ENCODE measurements around the gene SMAD4.

- no peak for TF ChIP-seq JUNB (IDR thresholded peaks at IDR 0.05; ENCODE audit: unreplicated experiment)
- no peak for TF ChIP-seq EZH2 (IDR thresholded peaks at IDR 0.05; ENCODE audit: low read depth, unreplicated experiment)
- no peak for TF ChIP-seq CTCF (conservative IDR thresholded peaks at IDR 0.05; ENCODE audit: low read depth in 2 of 2)
- TF ChIP-seq REST (IDR thresholded peaks at IDR 0.05; ENCODE audit: unreplicated experiment) = no peak
- TF ChIP-seq ZNF114 (CRISPR knock-in tag; IDR thresholded peaks at IDR 0.05) = no peak
- TF ChIP-seq EZH2phosphoT487 (IDR thresholded peaks at IDR 0.05; ENCODE audit: unreplicated experiment) = no peak
- TF ChIP-seq POLR2AphosphoS5 (IDR thresholded peaks at IDR 0.05; ENCODE audit: low read depth) = no peak
- no peak for TF ChIP-seq STAT1 (IDR thresholded peaks at IDR 0.05; ENCODE audit: unreplicated experiment)
- TF ChIP-seq ZNF331 (CRISPR knock-in tag; IDR thresholded peaks at IDR 0.05; ENCODE audit: low read depth) = no peak
- no peak for TF ChIP-seq NANOG (IDR thresholded peaks at IDR 0.05; ENCODE audit: borderline replicate concordance)
- no peak for TF ChIP-seq CREB1 (CRISPR knock-in tag; IDR thresholded peaks at IDR 0.05; ENCODE audit: low read depth)
Observed at GRCh38 chr18:51032193-51032592, 2.2 kb downstream of the SMAD4 start.
